Keratinocyte (primary cell): Measurements from ENCODE around the gene CRIM1. TPM values are rescaled to one million over a fixed set of nuclear protein-coding genes. Genes with fewer than 3 reads are reported as not detected.

ENCODE experiments used
- DNase-seq: peaks from one replicate; pipeline ENCODE4 v3.0.0-alpha.2; 2011; ENCODE audit warnings: low read depth, missing footprints, low spot score
- FAIRE-seq: peaks from 2 replicates; lab custom pipeline; 2011; peaks lifted over from hg19 to GRCh38; lab: Jason Lieb, UNC
- H2AFZ ChIP-seq: 2 replicates; pipeline ENCODE4 v1.6.0; 2012; ENCODE audit warnings: low read length, control low read depth, inconsistent platforms; ENCODE audit not compliant: control insufficient read depth
- H3K27ac ChIP-seq: 2 replicates; pipeline ENCODE4 v1.5.1; 2011; ENCODE audit warnings: low read length; ENCODE audit not compliant: control insufficient read depth, insufficient read depth
- H3K27me3 ChIP-seq: 3 replicates; pipeline ENCODE4 v1.6.0; 2011; ENCODE audit warnings: low read length; ENCODE audit not compliant: control insufficient read depth, insufficient read depth; ENCODE audit errors: extremely low read depth
- H3K36me3 ChIP-seq, 2 experiments: 2 replicates in 1 of 2; 3 replicates in 1 of 2; pipeline ENCODE4 v1.5.1; 2011; ENCODE audit warnings: low read length in 2 of 2, mild to moderate bottlenecking in 1 of 2; ENCODE audit not compliant: control insufficient read depth in 2 of 2, insufficient read depth in 2 of 2; ENCODE audit errors: extremely low read depth in 1 of 2
- H3K4me1 ChIP-seq: 3 replicates; pipeline ENCODE4 v1.5.1; 2011; ENCODE audit warnings: low read length; ENCODE audit not compliant: control insufficient read depth, insufficient read depth; ENCODE audit errors: extremely low read depth
- H3K4me2 ChIP-seq: 3 replicates; pipeline ENCODE4 v1.6.0; 2011; ENCODE audit warnings: low read depth, low read length; ENCODE audit not compliant: control insufficient read depth, insufficient read depth; ENCODE audit errors: extremely low read depth
- H3K4me3 ChIP-seq, 3 experiments: fragments of 200-600 bp in 1 of 3; sonication (generic) in 1 of 3; 2 replicates in 2 of 3; 3 replicates in 1 of 3; pipeline ENCODE4 v1.5.1; 2011 to 2016; ENCODE audit warnings: low read length in 3 of 3, mild to moderate bottlenecking in 3 of 3, control low read depth in 2 of 3, inconsistent platforms in 1 of 3, low read depth in 1 of 3, mixed read lengths in 1 of 3, mixed run types in 1 of 3, moderate library complexity in 1 of 3; ENCODE audit not compliant: control insufficient read depth in 2 of 3, insufficient read depth in 2 of 3; ENCODE audit errors: extremely low read depth in 1 of 3
- H3K79me2 ChIP-seq: 2 replicates; pipeline ENCODE4 v1.6.0; 2012; ENCODE audit warnings: low read length; ENCODE audit not compliant: control insufficient read depth, insufficient read depth
- H3K9ac ChIP-seq: 3 replicates; pipeline ENCODE4 v1.6.0; 2011; ENCODE audit warnings: low read length; ENCODE audit not compliant: control insufficient read depth, insufficient read depth; ENCODE audit errors: extremely low read depth
- H3K9me1 ChIP-seq: 3 replicates; pipeline ENCODE4 v1.6.0; 2011; ENCODE audit warnings: low read length; ENCODE audit not compliant: control insufficient read depth, insufficient read depth; ENCODE audit errors: extremely low read depth
- H3K9me3 ChIP-seq: 2 replicates; pipeline ENCODE4 v1.5.1; 2012; ENCODE audit warnings: low read depth, low read length; ENCODE audit not compliant: control insufficient read depth
- H4K20me1 ChIP-seq: 3 replicates; pipeline ENCODE4 v1.6.0; 2011; ENCODE audit warnings: low read length; ENCODE audit not compliant: control insufficient read depth, insufficient read depth; ENCODE audit errors: extremely low read depth
- EZH2 ChIP-seq: IDR thresholded peaks from one replicate; pipeline ENCODE4 v1.6.1; 2012; ENCODE audit warnings: inconsistent platforms, mild to moderate bottlenecking, low read length, moderate library complexity
- dilution Hi-C: fragments of 300-500 bp; cut with MboI; formaldehyde crosslinking; loops from one replicate; pipeline ENCODE4 v1.7.0; 2020; ENCODE audit warnings: low sequenced_read_pairs; ENCODE audit not compliant: extremely low pct_ligation_motif_present
- polyA plus RNA-seq, 5 experiments: library from polyadenylated mRNA; depleted of rRNA in 3 of 5; stranded (reverse) in 3 of 5; stranded (forward) in 1 of 5; unstranded in 1 of 5; fragments of >200 nt; gene quantifications; 1 replicate in 1 of 5; 2 replicates in 3 of 5; 3 replicates in 1 of 5; pipeline versions ENCODE4 v1.2.1 to v1.2.3, GENCODE V29; 2011 to 2012; ENCODE audit warnings: missing spikeins in 2 of 5, low read depth in 1 of 5, low replicate concordance in 1 of 5
- TF ChIP-seq, protein P1 (sequence below), 3 experiments: IDR thresholded peaks in 1 of 3; conservative IDR thresholded peaks in 1 of 3; optimal IDR thresholded peaks in 1 of 3; 2 replicates in 2 of 3; 3 replicates in 1 of 3; pipeline versions ENCODE3 to v1.5.1; 2011; ENCODE audit warnings: low read length in 3 of 3, mild to moderate bottlenecking in 3 of 3, moderate library complexity in 2 of 3, control low read depth in 1 of 3, inconsistent platforms in 1 of 3; ENCODE audit not compliant: insufficient read depth in 2 of 3; ENCODE audit errors: extremely low read depth in 1 of 3

CRIM1 gene
- polyA plus RNA-seq, 1 donor (not counting 4 experiments of a cell fraction or from before 2014, with no cell fraction given), result 98.3 TPM

DNA sequence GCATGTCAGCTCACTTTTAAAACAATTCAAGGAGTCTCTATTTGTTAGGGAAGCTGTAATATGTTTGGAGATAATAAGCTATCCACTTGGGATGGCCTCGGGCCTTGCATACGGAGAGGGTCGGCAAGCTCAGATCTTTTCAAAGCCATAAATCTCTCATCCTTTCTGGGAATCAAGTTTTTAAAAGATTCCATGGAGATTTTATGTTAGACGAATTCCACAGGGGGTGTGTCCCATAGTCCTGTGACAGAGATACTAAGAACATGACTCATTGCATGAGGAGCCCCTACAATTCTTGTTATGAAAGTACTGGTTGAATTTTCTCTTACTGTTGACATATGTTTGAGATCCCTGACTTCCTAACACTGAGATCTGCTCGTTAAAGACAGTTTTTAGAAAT lies 133.7 kb downstream of the CRIM1 start:
- Histone ChIP-seq H3K9ac (no peak overlapping the region), H2AFZ (no peak overlapping the region), H3K4me1 (peaks cover 40% of the 10 kb centered on the region), H3K27me3 (no peaks in the 10 kb centered on the region), H3K4me3 (no peak overlapping the region), H3K79me2 (peaks cover 32% of the 10 kb centered on the region), H3K9me1 (no peaks in the 10 kb centered on the region), H3K4me2 (no peak overlapping the region), H3K36me3 (peaks cover 10 to 29% of the 10 kb centered on the region in 2 experiments), H3K27ac (peak overlapping the region; percentile 24), H4K20me1 (no peaks in the 10 kb centered on the region), H3K9me3 (no peaks in the 10 kb centered on the region)
- FAIRE-seq (no peak), DNase-seq (no peak)
- dilution Hi-C loops, result no loop called here
- TF ChIP-seq, protein P1, sequence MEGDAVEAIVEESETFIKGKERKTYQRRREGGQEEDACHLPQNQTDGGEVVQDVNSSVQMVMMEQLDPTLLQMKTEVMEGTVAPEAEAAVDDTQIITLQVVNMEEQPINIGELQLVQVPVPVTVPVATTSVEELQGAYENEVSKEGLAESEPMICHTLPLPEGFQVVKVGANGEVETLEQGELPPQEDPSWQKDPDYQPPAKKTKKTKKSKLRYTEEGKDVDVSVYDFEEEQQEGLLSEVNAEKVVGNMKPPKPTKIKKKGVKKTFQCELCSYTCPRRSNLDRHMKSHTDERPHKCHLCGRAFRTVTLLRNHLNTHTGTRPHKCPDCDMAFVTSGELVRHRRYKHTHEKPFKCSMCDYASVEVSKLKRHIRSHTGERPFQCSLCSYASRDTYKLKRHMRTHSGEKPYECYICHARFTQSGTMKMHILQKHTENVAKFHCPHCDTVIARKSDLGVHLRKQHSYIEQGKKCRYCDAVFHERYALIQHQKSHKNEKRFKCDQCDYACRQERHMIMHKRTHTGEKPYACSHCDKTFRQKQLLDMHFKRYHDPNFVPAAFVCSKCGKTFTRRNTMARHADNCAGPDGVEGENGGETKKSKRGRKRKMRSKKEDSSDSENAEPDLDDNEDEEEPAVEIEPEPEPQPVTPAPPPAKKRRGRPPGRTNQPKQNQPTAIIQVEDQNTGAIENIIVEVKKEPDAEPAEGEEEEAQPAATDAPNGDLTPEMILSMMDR (optimal IDR thresholded peaks at IDR 0.05 in 1 of 3, IDR thresholded peaks at IDR 0.05 in 1 of 3, conservative IDR thresholded peaks at IDR 0.05 in 1 of 3; ENCODE audit: extremely low read depth in 1 of 3, insufficient read depth in 2 of 3, low read length in 3 of 3), result no peak
- no peak for TF ChIP-seq EZH2

DNA sequence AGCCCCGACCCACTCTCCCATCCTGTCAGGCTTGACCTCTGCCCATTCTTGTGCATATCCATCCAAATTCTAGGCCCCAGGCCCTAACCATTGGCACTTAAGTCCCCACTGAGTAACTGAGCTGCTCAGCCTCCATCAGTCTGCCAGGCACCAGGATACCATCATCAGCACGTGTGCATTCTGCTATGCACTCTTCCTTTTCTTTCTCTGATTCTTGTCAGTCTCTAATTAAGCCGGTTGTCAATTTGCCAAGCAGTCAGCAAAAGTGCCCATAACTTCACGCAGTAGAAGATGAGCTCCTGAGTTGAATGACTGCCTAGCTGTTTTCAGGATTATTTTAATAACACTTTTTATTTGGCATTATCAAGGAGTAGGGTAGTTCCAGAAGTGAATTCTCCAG lies 135.2 kb downstream of the CRIM1 start:
- no peaks in the 10 kb centered on the region for H3K27me3 ChIP-seq
- H4K20me1 ChIP-seq, result no peaks in the 10 kb centered on the region
- peaks cover 9 to 29% of the 10 kb centered on the region in 2 experiments for H3K36me3 ChIP-seq
- H3K4me2 ChIP-seq, result no peak overlapping the region
- no peaks in the 10 kb centered on the region for H3K9me1 ChIP-seq
- H3K9me3 ChIP-seq, result no peaks in the 10 kb centered on the region
- TF ChIP-seq, protein P1 (optimal IDR thresholded peaks at IDR 0.05 in 1 of 3, IDR thresholded peaks at IDR 0.05 in 1 of 3, conservative IDR thresholded peaks at IDR 0.05 in 1 of 3; ENCODE audit: extremely low read depth in 1 of 3, insufficient read depth in 2 of 3, low read length in 3 of 3), result no peak
- FAIRE-seq (no peak), DNase-seq (no peak)
- no peak overlapping the region for H3K4me3 ChIP-seq
- H3K9ac ChIP-seq, result no peak overlapping the region
- no peak overlapping the region for H3K27ac ChIP-seq
- dilution Hi-C loops, result no loop called here
- H3K79me2 ChIP-seq, result peaks cover 36% of the 10 kb centered on the region
- H2AFZ ChIP-seq, result no peak overlapping the region
- H3K4me1 ChIP-seq, result peaks cover 26% of the 10 kb centered on the region
